Esophagus squamous epithelium (tissue), 4 donors: ENCODE results near the gene CLIC1.

Experiments
- CTCF ChIP-seq, 6 experiments: fragments of 450-650 bp in 4 of 6; fragments of 200-600 bp in 2 of 6; sonication (generic) in 2 of 6; IDR thresholded peaks; one replicate each; pipeline ENCODE4 v1.5.1; 2016 to 2019; ENCODE audit warnings: antibody characterized with exemption in 6 of 6, mild to moderate bottlenecking in 4 of 6, moderate library complexity in 4 of 6
- POLR2A ChIP-seq, 4 donors: fragments of 450-650 bp; IDR thresholded peaks; one replicate each; pipeline ENCODE4 v1.6.1; 2017; ENCODE audit warnings: antibody characterized with exemption in 4 of 4, mild to moderate bottlenecking in 4 of 4, moderate library complexity in 3 of 4

GRCh38 chr6:31692886-31693285 lies 43.4 kb downstream of the CLIC1 start:
- TF ChIP-seq CTCF (IDR thresholded peaks at IDR 0.05) (no peak), POLR2A (IDR thresholded peaks at IDR 0.05) (no peak)
